HepG2 (cell line): ENCODE data around the gene CTSZ. TPM values are rescaled to one million over a fixed set of nuclear protein-coding genes. Genes with fewer than 3 reads are reported as not detected.
A peak's percentile ranks its signal among the peaks of the same experiment; 100 is the strongest.

ENCODE experiments used
- ATAC-seq: fragments of 200-7000 bp; cut with Tn5 transposase; 3 replicates; pipeline ENCODE4 v1.9.1; 2020; ENCODE audit warnings: mild to moderate bottlenecking, moderate library complexity
- BruUV-seq: library from RNA; stranded (reverse); fragments of 400-500 nt; replicated peaks from 2 replicates; lab custom pipeline; 2021; lab: Mats Ljungman, UMichigan
- CTCF ChIA-PET: fragments of 300-600 bp; formaldehyde crosslinking; extraction: SDS; loops from one replicate; lab custom pipeline; 2021; ENCODE audit warnings: low total read pairs, inconsistent platforms, low intra/inter-chr PET ratio; lab: Yijun Ruan, JAX
- POLR2A ChIA-PET: fragments of 350-600 bp; sonication (Branson Sonifier 250); formaldehyde crosslinking; loops from one replicate; lab custom pipeline; 2020; ENCODE audit warnings: antibody characterized with exemption, inconsistent platforms; lab: Yijun Ruan, JAX
- DNase-seq: peaks from one replicate; pipeline ENCODE4 v3.0.0-alpha.2; 2015; ENCODE audit warnings: low spot score
- FAIRE-seq: peaks from 3 replicates; lab custom pipeline; 2011; peaks lifted over from hg19 to GRCh38; lab: Jason Lieb, UNC
- H2AFZ ChIP-seq: one replicate; pipeline ENCODE4 v1.6.1; 2011; ENCODE audit warnings: low read length, inconsistent platforms
- H3K27ac ChIP-seq: fragments of 300-600 bp; 3 replicates; pipeline ENCODE4 v1.8.0; 2011; ENCODE audit warnings: mixed run types, mild to moderate bottlenecking, mixed read lengths, low read length, inconsistent platforms; ENCODE audit not compliant: insufficient read depth; ENCODE audit errors: extremely low read length
- H3K27me3 ChIP-seq, 2 experiments: fragments of 200-600 bp in 1 of 2; 2 replicates in 1 of 2; 3 replicates in 1 of 2; pipeline versions ENCODE4 v1.6.0 to v1.8.0; 2011; ENCODE audit warnings: low read length in 2 of 2, mild to moderate bottlenecking in 2 of 2, moderate library complexity in 2 of 2, inconsistent platforms in 1 of 2; ENCODE audit not compliant: insufficient read depth in 2 of 2, control insufficient read depth in 1 of 2
- H3K36me3 ChIP-seq, 2 experiments: fragments of 200-600 bp in 1 of 2; replicated peaks in 1 of 2; 2 replicates in 1 of 2; 3 replicates in 1 of 2; pipeline versions ENCODE4 v1.5.1 to v1.8.0; 2011; ENCODE audit warnings: low read length in 2 of 2, inconsistent platforms in 1 of 2; ENCODE audit not compliant: insufficient read depth in 2 of 2, control insufficient read depth in 1 of 2
- H3K4me1 ChIP-seq: 2 replicates; pipeline ENCODE4 v1.5.1; 2012; ENCODE audit warnings: low read length, inconsistent platforms; ENCODE audit not compliant: insufficient read depth
- H3K4me2 ChIP-seq: 2 replicates; pipeline ENCODE4 v1.6.0; 2011; ENCODE audit warnings: low read depth, low read length, inconsistent platforms
- H3K4me3 ChIP-seq, 3 experiments: fragments of 200-600 bp in 1 of 3; sonication (generic), shearing (Covaris generic) in 1 of 3; replicated peaks in 1 of 3; 2 replicates each; pipeline ENCODE4 v1.5.1; 2011 to 2016; ENCODE audit warnings: low read length in 3 of 3, inconsistent platforms in 2 of 3, low read depth in 2 of 3, mild to moderate bottlenecking in 2 of 3, control low read depth in 1 of 3, mixed read lengths in 1 of 3; ENCODE audit not compliant: insufficient read depth in 1 of 3
- H3K79me2 ChIP-seq: one replicate; pipeline ENCODE4 v1.6.1; 2011; ENCODE audit warnings: low read length, inconsistent platforms; ENCODE audit not compliant: insufficient read depth
- H3K9ac ChIP-seq: 2 replicates; pipeline ENCODE4 v1.6.0; 2011; ENCODE audit warnings: mild to moderate bottlenecking, low read depth, low read length, inconsistent platforms; ENCODE audit not compliant: insufficient read depth
- H3K9me3 ChIP-seq: 2 replicates; pipeline ENCODE4 v1.5.1; 2012; ENCODE audit warnings: mild to moderate bottlenecking, low read length
- H4K20me1 ChIP-seq: 2 replicates; pipeline ENCODE4 v1.6.0; 2011; ENCODE audit warnings: inconsistent platforms, mild to moderate bottlenecking, low read length, moderate library complexity; ENCODE audit not compliant: insufficient read depth
- ARID2 ChIP-seq: sonication (generic); formaldehyde crosslinking; IDR thresholded peaks from 2 replicates; pipeline ENCODE4 v1.8.1; 2022; ENCODE audit warnings: mild to moderate bottlenecking, missing genetic modification reagents, borderline replicate concordance
- BATF2 ChIP-seq: sonication (generic); formaldehyde crosslinking; IDR thresholded peaks from 2 replicates; pipeline ENCODE4 v1.8.0; 2022; ENCODE audit warnings: mild to moderate bottlenecking, missing genetic modification reagents, moderate library complexity
- EEA1 ChIP-seq: sonication (generic); formaldehyde crosslinking; IDR thresholded peaks from 2 replicates; pipeline ENCODE4 v1.5.1; 2020; ENCODE audit warnings: mild to moderate bottlenecking, missing genetic modification reagents, borderline replicate concordance
- ESRRA ChIP-seq: sonication (generic); formaldehyde crosslinking; IDR thresholded peaks from 2 replicates; pipeline ENCODE4 v1.5.1; 2020; ENCODE audit warnings: mild to moderate bottlenecking, low read depth, missing genetic modification reagents
- NFE2 ChIP-seq: sonication (generic); formaldehyde crosslinking; IDR thresholded peaks from 2 replicates; pipeline ENCODE4 v1.4.0; 2020; ENCODE audit warnings: missing genetic modification reagents
- NR2F2 ChIP-seq: IDR thresholded peaks from 2 replicates; pipeline ENCODE4 v1.6.1; 2012; ENCODE audit warnings: low read depth, inconsistent platforms, borderline replicate concordance
- SIN3A ChIP-seq: IDR thresholded peaks from 2 replicates; pipeline ENCODE4 v1.6.1; 2011; ENCODE audit warnings: low read depth, mild to moderate bottlenecking, control low read depth, low read length, borderline replicate concordance
- SRY ChIP-seq: sonication (generic); formaldehyde crosslinking; IDR thresholded peaks from 2 replicates; pipeline ENCODE4 v1.8.0; 2022; ENCODE audit warnings: mild to moderate bottlenecking, missing genetic modification reagents
- TERF1 ChIP-seq: sonication (generic); formaldehyde crosslinking; IDR thresholded peaks from 2 replicates; pipeline ENCODE4 v1.8.0; 2022; ENCODE audit warnings: mild to moderate bottlenecking, missing genetic modification reagents, moderate library complexity
- ZBTB42 ChIP-seq: sonication (generic); formaldehyde crosslinking; IDR thresholded peaks from 2 replicates; pipeline ENCODE4 v1.5.0; 2020; ENCODE audit warnings: mild to moderate bottlenecking, missing genetic modification reagents
- ZFP62 ChIP-seq: sonication (generic); formaldehyde crosslinking; IDR thresholded peaks from 2 replicates; pipeline ENCODE4 v1.4.0; 2020; ENCODE audit warnings: missing genetic modification reagents
- ZKSCAN5 ChIP-seq: sonication (generic); formaldehyde crosslinking; IDR thresholded peaks from 2 replicates; pipeline ENCODE4 v1.5.1; 2020; ENCODE audit warnings: mild to moderate bottlenecking, missing genetic modification reagents
- ZNF10 ChIP-seq: sonication (generic); formaldehyde crosslinking; IDR thresholded peaks from 2 replicates; pipeline ENCODE4 v1.4.0; 2020; ENCODE audit warnings: mild to moderate bottlenecking, low read depth, missing genetic modification reagents, borderline replicate concordance
- ZNF230 ChIP-seq: sonication (generic); formaldehyde crosslinking; IDR thresholded peaks from 2 replicates; pipeline ENCODE4 v1.4.0; 2020; ENCODE audit warnings: mild to moderate bottlenecking, missing genetic modification reagents
- ZNF383 ChIP-seq: sonication (generic); formaldehyde crosslinking; IDR thresholded peaks from 2 replicates; pipeline ENCODE4 v1.4.0; 2020; ENCODE audit warnings: missing genetic modification reagents, mild to moderate bottlenecking, borderline replicate concordance
- ZNF614 ChIP-seq: IDR thresholded peaks from 2 replicates; pipeline ENCODE4 v1.6.1; 2018; ENCODE audit warnings: missing biosample characterization, missing genetic modification reagents, inconsistent platforms, borderline replicate concordance
- ZNF687 ChIP-seq: sonication (generic); formaldehyde crosslinking; IDR thresholded peaks from 2 replicates; pipeline ENCODE4 v1.5.1; 2020; ENCODE audit warnings: mild to moderate bottlenecking, missing genetic modification reagents, moderate library complexity
- ZNF713 ChIP-seq: sonication (generic); formaldehyde crosslinking; IDR thresholded peaks from 2 replicates; pipeline ENCODE4 v1.4.0; 2020; ENCODE audit warnings: mild to moderate bottlenecking, missing genetic modification reagents
- WGBS: methylation state at CpG from one replicate; pipeline ENCODE4 v1.1.6; 2017; ENCODE audit warnings: low lambda C conversion rate; 5-methylcytosine and 5-hydroxymethylcytosine counted together
- in situ Hi-C: cut with HindIII; loops from 2 replicates; pipeline ENCODE4 v1.10.0; 2017; ENCODE audit warnings: low pct_unique_long_range_greater_than_20kb; ENCODE audit not compliant: extremely low pct_ligation_motif_present
- intact Hi-C: fragments of 100-400 bp; cut with micrococcal nuclease; formaldehyde crosslinking; loops from one replicate; pipeline ENCODE4 v1.10.0; 2022; ENCODE audit not compliant: unreplicated experiment
- polyA plus RNA-seq, 8 experiments: library from polyadenylated mRNA; depleted of rRNA in 3 of 8; stranded (reverse) in 7 of 8; unstranded in 1 of 8; fragments of >200 nt; fragmentation: Illumina TruSeq in 4 of 8; extraction: Trizol in 4 of 8; gene quantifications; 2 replicates each; pipeline versions ENCODE4 v1.2.1 to v1.2.3, GENCODE V29; 2011 to 2016; ENCODE audit warnings: low read depth in 4 of 8, missing spikeins in 1 of 8, mixed read lengths in 1 of 8; ENCODE audit not compliant: insufficient read depth in 1 of 8
- total RNA-seq, 5 experiments: library from RNA; depleted of rRNA; stranded (reverse); fragments of >200 nt; fragmentation: Illumina TruSeq; extraction: Trizol; gene quantifications; 2 replicates each; pipeline ENCODE4 v1.2.3, GENCODE V29; 2016; ENCODE audit warnings: low read depth in 1 of 5

Gene CTSZ
- total and polyA plus RNA-seq, 2 of the 13 experiments (the other 11 are each of a cell fraction or from before 2014, with no cell fraction given) = 0.33 TPM; not detected in 1

- WGBS = 92% methylated on average over 16 of the region's 17 CpGs
- ChIA-PET CTCF (no interaction called here), POLR2A (interaction anchor here (1.4 to 7.7 kb wide), 4 partner anchors 10 to 19 kb away, joined by 3 to 61 read pairs (median 9); partner anchors contain the start of gene ATP5F1E)
- H3K36me3 ChIP-seq = no peaks in the 10 kb centered on the region; a peak in 1 of 5 replicates
- no peaks in the 10 kb centered on the region for H3K9me3 ChIP-seq
- peak overlapping the region in 2 of 3 experiments; percentile 0 to 51; a peak in 2 of 6 replicates for H3K4me3 ChIP-seq
- no TSS peak for BruUV-seq
- H3K27ac ChIP-seq = no peak overlapping the region
- peak overlapping the region; percentile 66 for H3K4me2 ChIP-seq
- H3K4me1 ChIP-seq = peaks cover 96% of the 10 kb centered on the region
- H3K27me3 ChIP-seq = no peaks in the 10 kb centered on the region
- in situ Hi-C loops = no loop called here
- H3K9ac ChIP-seq = peak overlapping the region; percentile 13; the same call in 1 of the 2 replicates
- DNase-seq = no peak
- no peak for FAIRE-seq
- no peak for ATAC-seq
- H3K79me2 ChIP-seq = peaks cover 15% of the 10 kb centered on the region
- no peak overlapping the region for H2AFZ ChIP-seq
- intact Hi-C loops = loop anchor here (5.0 kb wide), 1 partner anchor 33 kb away; the partner anchor contains the start of gene NELFCD
- no peaks in the 10 kb centered on the region for H4K20me1 ChIP-seq
- TF ChIP-seq ARID2 (CRISPR knock-in tag) (no peak), ZNF713 (CRISPR knock-in tag) (0 out of 2 replicates have a peak, but pooled peaks have one; percentile 33), NFE2 (no peak), ESRRA (no peak), BATF2 (no peak), NR2F2 (no peak), ZFP62 (no peak), ZNF383 (no peak), ZNF230 (CRISPR knock-in tag) (0 out of 2 replicates have a peak, but pooled peaks have one; percentile 74), ZKSCAN5 (no peak), TERF1 (CRISPR knock-in tag) (no peak), SIN3A (no peak), SRY (CRISPR knock-in tag) (no peak; the same call in 1 of the 2 replicates), ZNF10 (no peak), EEA1 (CRISPR knock-in tag) (0 out of 2 replicates have a peak, but pooled peaks have one; percentile 26), ZNF687 (CRISPR knock-in tag) (peak; percentile 11; the same call in 1 of the 2 replicates), ZNF614 (no peak), ZBTB42 (CRISPR knock-in tag) (0 out of 2 replicates have a peak, but pooled peaks have one; percentile 26)
Measured at GRCh38 chr20:59014680-59015389, 7.8 kb upstream of the CTSZ start.
